CD4-positive, alpha-beta T cell treated with Interferon alpha-2 for 1 hour (primary cell): Measurements from ENCODE around the gene LRWD1.
A peak's percentile ranks its signal among the peaks of the same experiment; 100 is the strongest.

ENCODE experiments used
- DNase-seq, 2 donors: peaks; one replicate each; pipeline ENCODE4 v3.0.0-alpha.2; 2020 to 2022

Gene LRWD1

DNA sequence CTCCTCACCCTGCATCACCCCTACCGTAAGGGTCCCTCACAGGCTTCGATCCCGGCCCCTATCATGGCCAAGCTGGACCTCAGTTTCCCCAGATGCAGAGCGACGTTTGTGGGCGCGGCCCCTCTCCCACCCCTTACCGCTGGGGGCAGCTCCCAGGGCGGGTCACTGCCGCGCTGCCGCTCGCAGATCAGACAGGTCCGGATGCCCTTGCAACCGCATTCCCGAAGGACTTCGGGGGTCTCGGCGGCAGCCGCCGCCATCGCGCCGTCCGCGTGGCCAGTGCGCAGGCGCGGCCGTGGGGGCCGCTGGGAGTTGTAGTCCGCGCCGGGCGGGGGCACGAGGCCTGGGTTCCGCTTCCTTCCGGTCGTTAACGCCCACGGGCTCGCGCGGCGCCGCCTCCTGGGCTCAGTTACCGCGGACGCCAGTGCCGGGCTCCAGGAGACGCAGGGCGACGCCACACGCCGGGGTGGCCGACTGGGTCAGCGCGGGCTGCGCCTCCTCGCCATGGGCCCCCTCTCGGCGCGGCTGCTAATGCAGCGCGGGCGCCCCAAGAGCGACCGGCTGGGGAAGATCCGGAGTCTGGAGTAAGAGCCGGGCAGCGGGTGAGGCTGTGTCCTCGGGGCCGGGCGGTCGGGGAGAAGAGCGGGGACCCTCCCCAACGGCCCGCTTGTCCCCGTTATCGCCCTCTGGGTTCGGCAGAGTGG lies at the start of gene LRWD1, which contains the start of gene ALKBH4:
TSS of gene LRWD1 (plus strand) at position 408 of the 704 bp plus-strand sequence. CDS start at position 505, 97 bp downstream.
TSS of gene ALKBH4 (minus strand) at position 287 of the 704 bp plus-strand sequence. CDS start at position 260, 27 bp downstream.
- peak; percentile 93 to 96 for DNase-seq

GRCh38 chr7:102415685-102416225 lies 49.0 kb upstream of the LRWD1 start:
- peak; percentile 47 to 68 for DNase-seq

- DNase-seq = peak in 1 of 2 donors; percentile 19
Observed at GRCh38 chr7:102416406-102416805, 48.4 kb upstream of the LRWD1 start.

GRCh38 chr7:102417105-102417504 lies 47.7 kb upstream of the LRWD1 start:
- DNase-seq = peak in 1 of 2 donors; percentile 38

GRCh38 chr7:102418592-102418991 lies 46.2 kb upstream of the LRWD1 start:
- no peak for DNase-seq

DNA sequence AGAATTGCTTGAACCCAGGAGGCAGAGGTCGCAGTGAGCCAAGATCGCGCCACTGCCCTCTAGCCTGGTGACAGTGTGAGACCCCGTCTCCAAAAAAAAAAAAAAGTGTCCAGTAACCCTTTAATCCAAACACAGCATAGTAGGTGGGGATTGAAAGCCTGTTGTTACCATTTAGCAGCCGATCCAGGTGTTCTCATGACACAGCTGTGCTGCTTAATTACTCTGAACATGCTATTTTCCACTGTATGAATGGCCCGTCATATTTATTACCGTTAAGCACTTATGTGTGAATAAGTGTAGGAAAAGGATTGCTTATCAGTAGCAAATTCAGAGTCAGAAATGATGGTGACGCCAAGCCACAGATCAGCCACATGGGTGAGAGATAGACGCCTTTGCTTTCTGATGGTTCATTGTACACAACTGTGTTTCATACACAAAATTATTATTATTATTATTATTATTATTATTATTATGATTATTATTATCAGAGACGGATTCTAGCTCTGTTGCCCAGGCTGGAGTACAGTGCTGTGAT lies 43.0 kb upstream of the LRWD1 start:
- DNase-seq = no peak

GRCh38 chr7:102424129-102424551 lies 40.6 kb upstream of the LRWD1 start:
- no peak for DNase-seq

GRCh38 chr7:102424787-102425218 lies 40.0 kb upstream of the LRWD1 start:
- DNase-seq = no peak

- peak; percentile 91 to 92 for DNase-seq
Observed at GRCh38 chr7:102425639-102426267, 39.0 kb upstream of the LRWD1 start.

DNA sequence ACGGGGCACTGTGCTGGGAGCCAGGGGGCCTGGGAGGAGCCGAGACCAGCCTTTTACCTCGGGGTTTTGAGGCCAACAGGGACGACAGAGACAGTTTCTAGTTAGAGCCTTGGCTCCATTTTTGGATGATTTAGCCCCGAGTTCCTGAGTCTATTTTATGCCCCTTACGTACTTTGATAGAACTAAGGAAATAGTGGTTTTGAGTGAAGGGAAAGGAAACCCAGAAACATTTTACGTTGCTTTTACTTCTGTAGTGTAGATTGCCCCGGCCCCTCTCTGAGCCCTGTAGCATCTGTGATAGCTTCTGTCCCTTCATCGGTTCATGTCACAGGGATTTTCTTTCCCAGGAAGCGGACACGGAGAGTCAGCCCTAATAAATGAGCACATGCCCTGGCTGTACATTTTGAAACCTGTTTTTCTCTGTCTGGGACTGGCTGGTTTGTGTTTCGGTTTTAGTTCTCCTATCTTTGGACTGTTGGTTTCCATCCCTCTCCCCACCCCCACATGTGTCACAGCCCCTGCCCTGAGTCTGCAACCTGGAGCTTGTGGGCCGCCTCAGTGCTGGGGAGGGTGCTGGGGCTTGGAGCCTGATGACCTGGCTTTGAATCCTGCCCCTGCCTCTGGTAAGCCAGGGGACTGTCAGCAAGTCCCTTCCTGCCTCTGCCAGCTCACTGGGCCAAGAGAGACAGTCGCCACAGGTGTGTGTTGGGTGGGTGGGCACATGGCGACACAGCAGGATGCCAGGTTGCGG lies 38.3 kb upstream of the LRWD1 start:
- DNase-seq = peak; percentile 82

- DNase-seq = no peak
Observed at GRCh38 chr7:102427019-102427405, 37.8 kb upstream of the LRWD1 start.

- no peak for DNase-seq
Observed at GRCh38 chr7:102429141-102429899, 35.5 kb upstream of the LRWD1 start.

DNA sequence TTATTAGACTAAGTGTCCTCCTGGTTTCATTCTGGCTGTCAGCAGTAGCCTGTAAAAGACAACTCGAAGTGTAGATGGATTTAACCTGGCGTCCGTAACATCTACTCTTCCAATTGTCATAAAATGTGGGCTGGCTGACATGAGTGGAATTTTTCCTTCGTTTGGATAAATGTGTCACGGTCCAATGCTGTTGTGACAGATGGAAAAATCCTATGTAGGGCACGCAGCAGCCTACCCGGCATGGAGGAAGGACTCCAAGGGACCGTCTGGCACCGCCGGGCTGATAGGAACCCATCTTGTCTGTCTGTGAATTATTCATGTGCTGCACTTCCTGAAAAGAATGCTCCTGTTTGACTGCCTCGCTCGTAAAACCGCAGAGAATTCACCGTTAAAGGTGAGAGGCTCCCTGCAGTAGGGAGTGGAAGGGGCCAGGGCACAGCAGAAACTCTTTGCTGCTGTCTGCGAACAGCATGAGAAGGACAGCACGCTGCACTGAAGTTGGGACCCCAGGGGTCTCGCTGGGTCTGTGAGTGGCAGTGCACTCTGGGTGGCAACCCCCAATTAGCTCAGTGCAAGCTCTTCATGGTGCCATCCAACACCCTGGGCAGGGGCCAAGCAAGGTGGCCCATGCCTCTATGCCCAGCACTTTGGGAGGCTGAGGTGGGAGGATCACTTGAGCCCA lies 33.0 kb upstream of the LRWD1 start:
- peak; percentile 71 to 82 for DNase-seq

DNA sequence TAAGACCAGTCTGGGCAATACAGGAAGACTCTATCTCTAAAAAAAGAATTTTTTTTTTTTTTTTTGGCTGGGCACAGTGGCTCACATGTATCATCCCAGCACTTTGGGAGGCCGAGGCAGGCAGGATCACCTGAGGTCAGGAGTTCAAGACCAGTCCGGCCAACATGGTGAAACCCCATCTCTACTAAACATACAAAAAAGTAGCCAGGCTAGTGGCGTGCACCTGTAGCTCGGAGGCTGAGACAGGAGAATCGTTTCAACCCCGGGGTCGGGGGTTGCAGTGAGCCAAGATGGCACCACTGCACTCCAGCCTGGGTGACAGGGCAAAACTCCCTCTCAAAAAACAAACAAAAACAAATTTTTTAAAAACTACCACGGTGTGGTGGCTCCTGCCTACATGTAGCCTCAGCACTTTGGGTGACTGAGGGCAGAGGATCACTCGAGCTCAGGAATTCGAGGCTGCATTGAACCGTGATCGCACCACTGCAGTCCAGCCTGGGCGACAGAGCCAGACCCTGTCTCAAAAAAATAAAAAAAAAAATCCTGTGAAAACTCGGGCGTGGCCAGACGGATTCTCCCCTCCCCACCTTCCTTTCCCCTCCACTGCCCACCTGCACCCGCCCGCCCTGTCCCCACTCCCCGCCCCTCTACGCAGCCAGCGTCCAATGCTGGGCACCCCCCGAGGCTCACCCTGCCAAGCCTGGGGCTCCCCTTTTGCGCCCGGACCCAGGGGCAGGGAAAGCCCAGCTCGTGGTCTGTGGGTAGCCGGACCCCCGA lies 32.2 kb upstream of the LRWD1 start:
- peak; percentile 30 to 55 for DNase-seq

DNA sequence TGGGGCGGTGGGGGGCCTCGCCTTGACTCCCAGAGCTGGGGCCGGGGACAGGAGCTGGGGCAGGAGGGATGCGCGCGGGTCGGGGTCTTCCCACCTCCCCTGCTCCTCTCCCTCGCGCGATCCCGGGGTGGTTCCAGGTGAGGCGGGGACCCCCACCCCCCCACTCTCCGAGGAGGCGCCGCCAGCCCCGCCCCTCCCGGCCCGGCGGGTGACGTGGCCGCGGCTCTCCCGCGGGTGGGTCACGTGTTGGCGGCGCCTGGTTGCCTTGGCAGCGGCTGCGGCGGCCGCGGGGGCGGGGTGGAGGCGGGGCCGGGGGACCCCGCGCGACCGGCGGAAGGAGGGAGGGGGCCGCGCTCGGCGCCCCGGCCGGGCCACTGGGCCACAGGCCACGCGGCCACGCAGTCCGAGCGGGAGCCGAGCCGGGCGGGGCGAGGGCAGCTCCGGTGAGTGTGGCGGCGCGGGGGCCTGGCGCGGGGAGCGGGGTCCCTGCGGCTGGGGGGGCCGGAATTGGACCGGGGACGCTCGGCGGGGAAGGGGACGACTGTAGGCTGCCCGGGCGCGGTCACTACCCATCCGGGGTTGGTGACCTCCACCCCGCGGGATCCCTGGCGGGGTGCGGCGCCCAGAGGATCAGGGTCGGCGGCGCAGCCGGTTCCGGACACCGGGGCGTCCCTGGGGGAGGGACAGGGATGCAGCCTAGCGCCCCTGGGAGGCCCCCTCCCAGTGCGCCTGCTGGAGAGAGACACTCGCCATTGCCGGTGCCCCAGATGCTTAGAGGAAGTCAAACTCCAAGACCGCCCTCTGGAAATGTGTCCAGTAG lies 31.4 kb upstream of the LRWD1 start, which contains the start of gene ORAI2:
TSS of gene ORAI2 (plus strand) at position 357 of the 820 bp plus-strand sequence. CDS start 5,382 bp downstream, outside the sequence.
- peak; percentile 86 to 91 for DNase-seq

GRCh38 chr7:102434039-102434486 lies 30.7 kb upstream of the LRWD1 start:
- no peak for DNase-seq

GRCh38 chr7:102436118-102436517 lies 28.7 kb upstream of the LRWD1 start:
- no peak for DNase-seq

- no peak for DNase-seq
Observed at GRCh38 chr7:102439963-102440795, 24.6 kb upstream of the LRWD1 start.
